GM12878 (cell line): ENCODE data around the gene PTPN12. TPM values are rescaled to one million over a fixed set of nuclear protein-coding genes. Genes with fewer than 3 reads are reported as not detected.

ENCODE experiments used
- ATAC-seq: fragments of 200-7000 bp; cut with Tn5 transposase; 3 replicates; pipeline ENCODE4 v1.9.1; 2020; ENCODE audit warnings: mild to moderate bottlenecking, moderate library complexity
- BruUV-seq: library from RNA; stranded (reverse); fragments of 400-500 nt; replicated peaks from 2 replicates; lab custom pipeline; 2021; lab: Mats Ljungman, UMichigan
- CTCF ChIA-PET: fragments of 300-600 bp; sonication (Branson Sonifier 250); formaldehyde crosslinking; extraction: SDS; loops from one replicate; lab custom pipeline; 2021; ENCODE audit warnings: inconsistent platforms; lab: Yijun Ruan, JAX
- POLR2A ChIA-PET: fragments of 350-600 bp; formaldehyde crosslinking; extraction: SDS; loops from one replicate; lab custom pipeline; 2021; ENCODE audit warnings: inconsistent platforms; lab: Charles Lee
- RAD21 ChIA-PET: fragments of 300-600 bp; sonication (Branson Sonifier 250); formaldehyde crosslinking; loops from one replicate; lab custom pipeline; 2023; ENCODE audit warnings: antibody characterized with exemption; ENCODE audit not compliant: unreplicated experiment; lab: Charles Lee
- SMC1A ChIA-PET: fragments of 300-600 bp; sonication (Branson Sonifier 250); formaldehyde crosslinking; loops from one replicate; lab custom pipeline; 2023; ENCODE audit not compliant: unreplicated experiment, uncharacterized antibody; lab: Charles Lee
- DNase-seq: peaks from one replicate; pipeline ENCODE4 v3.0.0-alpha.2; 2011; ENCODE audit warnings: low read depth, low spot score
- FAIRE-seq: peaks from 3 replicates; lab custom pipeline; 2011; peaks lifted over from hg19 to GRCh38; lab: Jason Lieb, UNC
- H2AFZ ChIP-seq: 2 replicates; pipeline ENCODE4 v1.6.0; 2011; ENCODE audit warnings: low read depth, low read length, control low read depth; ENCODE audit not compliant: control insufficient read depth
- H3K27ac ChIP-seq: 2 replicates; pipeline ENCODE4 v1.5.1; 2011; ENCODE audit warnings: control low read depth; ENCODE audit not compliant: control insufficient read depth, insufficient read depth
- H3K27me3 ChIP-seq, 2 experiments: replicated peaks in 1 of 2; 2 replicates each; pipeline versions ENCODE4 v1.6.0 to v1.6.1; 2011; ENCODE audit warnings: low read length in 1 of 2; ENCODE audit not compliant: control insufficient read depth in 2 of 2, insufficient read depth in 2 of 2
- H3K36me3 ChIP-seq, 2 experiments: 2 replicates each; pipeline ENCODE4 v1.5.1; 2011; ENCODE audit warnings: low read length in 1 of 2; ENCODE audit not compliant: control insufficient read depth in 2 of 2, insufficient read depth in 2 of 2
- H3K4me1 ChIP-seq: 2 replicates; pipeline ENCODE4 v1.6.1; 2011; ENCODE audit warnings: mild to moderate bottlenecking, low read length, moderate library complexity, mixed read lengths; ENCODE audit not compliant: control insufficient read depth, insufficient read depth
- H3K4me2 ChIP-seq: 2 replicates; pipeline ENCODE4 v1.6.0; 2011; ENCODE audit warnings: control low read depth; ENCODE audit not compliant: control insufficient read depth, insufficient read depth
- H3K4me3 ChIP-seq: fragments of 200-600 bp; sonication (generic); 2 replicates; pipeline ENCODE4 v1.5.1; 2016
- H3K79me2 ChIP-seq: 2 replicates; pipeline ENCODE4 v1.6.0; 2011; ENCODE audit warnings: low read length; ENCODE audit not compliant: control insufficient read depth, insufficient read depth
- H3K9ac ChIP-seq: 2 replicates; pipeline ENCODE4 v1.8.0; 2011; ENCODE audit warnings: low read length, control low read depth, mixed read lengths; ENCODE audit not compliant: control insufficient read depth, insufficient read depth
- H3K9me3 ChIP-seq: replicated peaks from 3 replicates; pipeline ENCODE4 v1.5.1; 2011; ENCODE audit warnings: mild to moderate bottlenecking, low read length; ENCODE audit not compliant: control insufficient read depth, insufficient read depth
- H4K20me1 ChIP-seq: 2 replicates; pipeline ENCODE4 v1.6.0; 2011; ENCODE audit not compliant: control insufficient read depth, insufficient read depth
- BRCA1 ChIP-seq: IDR thresholded peaks from 2 replicates; pipeline ENCODE4 v1.6.1; 2011; ENCODE audit warnings: low read depth, low read length, improper control_type of control experiment
- CHD4 ChIP-seq: fragments of 200-600 bp; sonication (generic); IDR thresholded peaks from 2 replicates; pipeline ENCODE4 v1.6.1; 2016; ENCODE audit warnings: mild to moderate bottlenecking
- FOXK2 ChIP-seq: fragments of 450-650 bp; IDR thresholded peaks from 2 replicates; pipeline ENCODE4 v1.6.1; 2017; ENCODE audit warnings: mild to moderate bottlenecking, moderate library complexity
- GABPA ChIP-seq: IDR thresholded peaks from 2 replicates; pipeline ENCODE4 v1.6.1; 2014; ENCODE audit warnings: antibody characterized with exemption, low read depth, mild to moderate bottlenecking, inconsistent platforms
- LARP7 ChIP-seq: fragments of 450-650 bp; IDR thresholded peaks from 2 replicates; pipeline ENCODE4 v1.6.1; 2017; ENCODE audit warnings: mild to moderate bottlenecking
- NR2C2 ChIP-seq: IDR thresholded peaks from 2 replicates; pipeline ENCODE4 v1.6.1; 2011; ENCODE audit warnings: borderline replicate concordance, low read depth; ENCODE audit not compliant: control insufficient read depth, insufficient read length
- ZNF207 ChIP-seq: fragments of 450-650 bp; IDR thresholded peaks from 2 replicates; pipeline ENCODE4 v1.6.1; 2014; ENCODE audit warnings: antibody characterized with exemption, mild to moderate bottlenecking, borderline replicate concordance
- WGBS: methylation state at CpG from one replicate; pipeline ENCODE4 v1.1.6; 2016; ENCODE audit warnings: low lambda C conversion rate; ENCODE audit not compliant: insufficient replicate concordance, insufficient coverage; ENCODE audit errors: missing lambda C conversion rate; 5-methylcytosine and 5-hydroxymethylcytosine counted together
- in situ Hi-C: fragments of 300-500 bp; cut with MboI; formaldehyde crosslinking; loops from 9 replicates; pipeline ENCODE4 v1.14.3; 2018; ENCODE audit warnings: mixed read lengths
- intact Hi-C: fragments of 100-400 bp; cut with micrococcal nuclease; formaldehyde crosslinking; loops from one replicate; pipeline ENCODE4 v1.14.2; 2022; ENCODE audit not compliant: unreplicated experiment
- polyA plus RNA-seq, 11 experiments: library from polyadenylated mRNA; depleted of rRNA in 4 of 11; unstranded in 6 of 11; stranded (reverse) in 5 of 11; fragments of >200 nt; fragmentation: Nextera tagmentation in 4 of 11; fragmentation: Illumina TruSeq in 1 of 11; extraction: Ambion mirVana in 4 of 11; extraction: Trizol in 1 of 11; gene quantifications; 1 replicate in 1 of 11; 2 replicates in 10 of 11; pipeline versions ENCODE4 v1.2.1 to v1.2.3, GENCODE V29; 2011 to 2016; ENCODE audit warnings: inconsistent platforms in 2 of 11, missing spikeins in 2 of 11, low read depth in 1 of 11
- total RNA-seq, 4 experiments: library from RNA; depleted of rRNA in 3 of 4; stranded (reverse); fragments of >200 nt in 3 of 4; fragmentation: Illumina TruSeq in 1 of 4; extraction: Trizol in 1 of 4; gene quantifications; 2 replicates each; pipeline versions ENCODE4 v1.2.1 to v1.2.3, GENCODE V29; 2013 to 2021
- TF ChIP-seq, protein P1 (sequence below): IDR thresholded peaks from 2 replicates; pipeline ENCODE4 v1.6.1; 2012; ENCODE audit warnings: improper control_type of control experiment, low read depth, low read length; ENCODE audit not compliant: insufficient replicate concordance
- TF ChIP-seq, protein P2 (sequence below), 3 experiments: IDR thresholded peaks in 2 of 3; conservative IDR thresholded peaks in 1 of 3; 2 replicates each; pipeline ENCODE4 v1.5.1; 2011; ENCODE audit warnings: low read depth in 3 of 3, low read length in 3 of 3, mild to moderate bottlenecking in 3 of 3, control low read depth in 2 of 3, moderate library complexity in 2 of 3, inconsistent platforms in 1 of 3, mixed read lengths in 1 of 3; ENCODE audit not compliant: control insufficient read depth in 2 of 3, insufficient read depth in 1 of 3; ENCODE audit errors: extremely low read depth in 1 of 3
- TF ChIP-seq, protein P3 (sequence below): fragments of 450-650 bp; formaldehyde crosslinking; IDR thresholded peaks from 2 replicates; pipeline ENCODE4 v1.4.0; 2020; ENCODE audit warnings: mild to moderate bottlenecking, moderate library complexity

PTPN12 gene
- total and polyA plus RNA-seq, 10 of the 15 experiments (the other 5 are each of a cell fraction or from before 2014, with no cell fraction given): 6.6 to 52.9 (median 17.4) TPM

DNA sequence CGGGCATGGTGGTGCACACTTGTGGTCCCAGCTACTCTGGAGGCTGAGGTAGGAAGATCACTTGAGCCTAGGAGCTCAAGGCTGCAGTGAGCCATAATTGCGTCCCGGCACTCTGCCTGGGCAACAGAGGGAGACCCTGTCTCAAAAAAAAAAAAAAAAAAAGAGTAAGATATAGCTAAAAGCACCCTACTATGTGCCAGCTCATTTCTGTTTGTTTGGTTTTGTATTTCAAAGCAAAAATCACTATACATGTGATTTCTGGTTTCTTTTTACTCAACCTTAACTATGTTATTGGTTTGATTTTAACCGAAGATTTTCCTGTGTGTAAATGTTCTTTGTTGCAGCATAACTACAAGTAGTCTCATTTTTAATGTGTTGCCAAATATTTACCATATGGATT lies 92.7 kb downstream of the PTPN12 start:
- H3K27me3 ChIP-seq: no peaks in the 10 kb centered on the region
- 100% methylated on average over 2 of the region's 4 CpGs for WGBS
- ATAC-seq (no peak), FAIRE-seq (no peak), DNase-seq (no peak)
- H2AFZ ChIP-seq: no peak overlapping the region
- no peaks in the 10 kb centered on the region for H3K79me2 ChIP-seq
- POLR2A ChIA-PET: no interaction called here
- in situ Hi-C loops (no loop called here), intact Hi-C loops (no loop called here)
- no peak overlapping the region for H3K4me2 ChIP-seq
- no TSS peak for BruUV-seq
- SMC1A ChIA-PET: interaction anchor here (0.7 kb wide), 1 partner anchor 42 kb away, joined by 4 read pairs; no protein-coding TSS in a partner anchor
- no peak overlapping the region for H3K4me3 ChIP-seq
- H4K20me1 ChIP-seq: no peaks in the 10 kb centered on the region
- H3K36me3 ChIP-seq: peaks cover 0 to 4% of the 10 kb centered on the region in 2 experiments; a peak in 3 of 4 replicates
- no peak overlapping the region for H3K27ac ChIP-seq
- no peaks in the 10 kb centered on the region for H3K9me3 ChIP-seq
- CTCF ChIA-PET: interaction anchor here (0.9 kb wide), 1 partner anchor 22 kb away, joined by 3 read pairs; no protein-coding TSS in a partner anchor
- TF ChIP-seq ZNF207: no peak
- TF ChIP-seq, protein P1, sequence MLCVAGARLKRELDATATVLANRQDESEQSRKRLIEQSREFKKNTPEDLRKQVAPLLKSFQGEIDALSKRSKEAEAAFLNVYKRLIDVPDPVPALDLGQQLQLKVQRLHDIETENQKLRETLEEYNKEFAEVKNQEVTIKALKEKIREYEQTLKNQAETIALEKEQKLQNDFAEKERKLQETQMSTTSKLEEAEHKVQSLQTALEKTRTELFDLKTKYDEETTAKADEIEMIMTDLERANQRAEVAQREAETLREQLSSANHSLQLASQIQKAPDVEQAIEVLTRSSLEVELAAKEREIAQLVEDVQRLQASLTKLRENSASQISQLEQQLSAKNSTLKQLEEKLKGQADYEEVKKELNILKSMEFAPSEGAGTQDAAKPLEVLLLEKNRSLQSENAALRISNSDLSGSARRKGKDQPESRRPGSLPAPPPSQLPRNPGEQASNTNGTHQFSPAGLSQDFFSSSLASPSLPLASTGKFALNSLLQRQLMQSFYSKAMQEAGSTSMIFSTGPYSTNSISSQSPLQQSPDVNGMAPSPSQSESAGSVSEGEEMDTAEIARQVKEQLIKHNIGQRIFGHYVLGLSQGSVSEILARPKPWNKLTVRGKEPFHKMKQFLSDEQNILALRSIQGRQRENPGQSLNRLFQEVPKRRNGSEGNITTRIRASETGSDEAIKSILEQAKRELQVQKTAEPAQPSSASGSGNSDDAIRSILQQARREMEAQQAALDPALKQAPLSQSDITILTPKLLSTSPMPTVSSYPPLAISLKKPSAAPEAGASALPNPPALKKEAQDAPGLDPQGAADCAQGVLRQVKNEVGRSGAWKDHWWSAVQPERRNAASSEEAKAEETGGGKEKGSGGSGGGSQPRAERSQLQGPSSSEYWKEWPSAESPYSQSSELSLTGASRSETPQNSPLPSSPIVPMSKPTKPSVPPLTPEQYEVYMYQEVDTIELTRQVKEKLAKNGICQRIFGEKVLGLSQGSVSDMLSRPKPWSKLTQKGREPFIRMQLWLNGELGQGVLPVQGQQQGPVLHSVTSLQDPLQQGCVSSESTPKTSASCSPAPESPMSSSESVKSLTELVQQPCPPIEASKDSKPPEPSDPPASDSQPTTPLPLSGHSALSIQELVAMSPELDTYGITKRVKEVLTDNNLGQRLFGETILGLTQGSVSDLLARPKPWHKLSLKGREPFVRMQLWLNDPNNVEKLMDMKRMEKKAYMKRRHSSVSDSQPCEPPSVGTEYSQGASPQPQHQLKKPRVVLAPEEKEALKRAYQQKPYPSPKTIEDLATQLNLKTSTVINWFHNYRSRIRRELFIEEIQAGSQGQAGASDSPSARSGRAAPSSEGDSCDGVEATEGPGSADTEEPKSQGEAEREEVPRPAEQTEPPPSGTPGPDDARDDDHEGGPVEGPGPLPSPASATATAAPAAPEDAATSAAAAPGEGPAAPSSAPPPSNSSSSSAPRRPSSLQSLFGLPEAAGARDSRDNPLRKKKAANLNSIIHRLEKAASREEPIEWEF: no peak
- TF ChIP-seq, protein P2, sequence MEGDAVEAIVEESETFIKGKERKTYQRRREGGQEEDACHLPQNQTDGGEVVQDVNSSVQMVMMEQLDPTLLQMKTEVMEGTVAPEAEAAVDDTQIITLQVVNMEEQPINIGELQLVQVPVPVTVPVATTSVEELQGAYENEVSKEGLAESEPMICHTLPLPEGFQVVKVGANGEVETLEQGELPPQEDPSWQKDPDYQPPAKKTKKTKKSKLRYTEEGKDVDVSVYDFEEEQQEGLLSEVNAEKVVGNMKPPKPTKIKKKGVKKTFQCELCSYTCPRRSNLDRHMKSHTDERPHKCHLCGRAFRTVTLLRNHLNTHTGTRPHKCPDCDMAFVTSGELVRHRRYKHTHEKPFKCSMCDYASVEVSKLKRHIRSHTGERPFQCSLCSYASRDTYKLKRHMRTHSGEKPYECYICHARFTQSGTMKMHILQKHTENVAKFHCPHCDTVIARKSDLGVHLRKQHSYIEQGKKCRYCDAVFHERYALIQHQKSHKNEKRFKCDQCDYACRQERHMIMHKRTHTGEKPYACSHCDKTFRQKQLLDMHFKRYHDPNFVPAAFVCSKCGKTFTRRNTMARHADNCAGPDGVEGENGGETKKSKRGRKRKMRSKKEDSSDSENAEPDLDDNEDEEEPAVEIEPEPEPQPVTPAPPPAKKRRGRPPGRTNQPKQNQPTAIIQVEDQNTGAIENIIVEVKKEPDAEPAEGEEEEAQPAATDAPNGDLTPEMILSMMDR (IDR thresholded peaks at IDR 0.05 in 2 of 3, conservative IDR thresholded peaks at IDR 0.05 in 1 of 3; ENCODE audit: control insufficient read depth in 2 of 3, extremely low read depth in 1 of 3, insufficient read depth in 1 of 3, low read depth in 3 of 3, low read length in 3 of 3): no peak
- TF ChIP-seq CHD4: no peak
- TF ChIP-seq LARP7: no peak
- TF ChIP-seq, protein P3, sequence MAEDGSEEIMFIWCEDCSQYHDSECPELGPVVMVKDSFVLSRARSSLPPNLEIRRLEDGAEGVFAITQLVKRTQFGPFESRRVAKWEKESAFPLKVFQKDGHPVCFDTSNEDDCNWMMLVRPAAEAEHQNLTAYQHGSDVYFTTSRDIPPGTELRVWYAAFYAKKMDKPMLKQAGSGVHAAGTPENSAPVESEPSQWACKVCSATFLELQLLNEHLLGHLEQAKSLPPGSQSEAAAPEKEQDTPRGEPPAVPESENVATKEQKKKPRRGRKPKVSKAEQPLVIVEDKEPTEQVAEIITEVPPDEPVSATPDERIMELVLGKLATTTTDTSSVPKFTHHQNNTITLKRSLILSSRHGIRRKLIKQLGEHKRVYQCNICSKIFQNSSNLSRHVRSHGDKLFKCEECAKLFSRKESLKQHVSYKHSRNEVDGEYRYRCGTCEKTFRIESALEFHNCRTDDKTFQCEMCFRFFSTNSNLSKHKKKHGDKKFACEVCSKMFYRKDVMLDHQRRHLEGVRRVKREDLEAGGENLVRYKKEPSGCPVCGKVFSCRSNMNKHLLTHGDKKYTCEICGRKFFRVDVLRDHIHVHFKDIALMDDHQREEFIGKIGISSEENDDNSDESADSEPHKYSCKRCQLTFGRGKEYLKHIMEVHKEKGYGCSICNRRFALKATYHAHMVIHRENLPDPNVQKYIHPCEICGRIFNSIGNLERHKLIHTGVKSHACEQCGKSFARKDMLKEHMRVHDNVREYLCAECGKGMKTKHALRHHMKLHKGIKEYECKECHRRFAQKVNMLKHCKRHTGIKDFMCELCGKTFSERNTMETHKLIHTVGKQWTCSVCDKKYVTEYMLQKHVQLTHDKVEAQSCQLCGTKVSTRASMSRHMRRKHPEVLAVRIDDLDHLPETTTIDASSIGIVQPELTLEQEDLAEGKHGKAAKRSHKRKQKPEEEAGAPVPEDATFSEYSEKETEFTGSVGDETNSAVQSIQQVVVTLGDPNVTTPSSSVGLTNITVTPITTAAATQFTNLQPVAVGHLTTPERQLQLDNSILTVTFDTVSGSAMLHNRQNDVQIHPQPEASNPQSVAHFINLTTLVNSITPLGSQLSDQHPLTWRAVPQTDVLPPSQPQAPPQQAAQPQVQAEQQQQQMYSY: no peak
- TF ChIP-seq GABPA: no peak
- TF ChIP-seq NR2C2: no peak
- no peak for TF ChIP-seq BRCA1
- TF ChIP-seq FOXK2: no peak
- RAD21 ChIA-PET: no interaction called here
- H3K4me1 ChIP-seq: no peaks in the 10 kb centered on the region
- H3K9ac ChIP-seq: no peak overlapping the region
